ENCODE results near the gene THAP7.
A peak's percentile ranks its signal among the peaks of the same experiment; 100 is the strongest.
"Not testable (repeated sequence)": the region's sequence is repeated elsewhere in the genome, so short reads cannot be mapped to it uniquely, and the experiment has no call there.

THAP7 gene

DNA sequence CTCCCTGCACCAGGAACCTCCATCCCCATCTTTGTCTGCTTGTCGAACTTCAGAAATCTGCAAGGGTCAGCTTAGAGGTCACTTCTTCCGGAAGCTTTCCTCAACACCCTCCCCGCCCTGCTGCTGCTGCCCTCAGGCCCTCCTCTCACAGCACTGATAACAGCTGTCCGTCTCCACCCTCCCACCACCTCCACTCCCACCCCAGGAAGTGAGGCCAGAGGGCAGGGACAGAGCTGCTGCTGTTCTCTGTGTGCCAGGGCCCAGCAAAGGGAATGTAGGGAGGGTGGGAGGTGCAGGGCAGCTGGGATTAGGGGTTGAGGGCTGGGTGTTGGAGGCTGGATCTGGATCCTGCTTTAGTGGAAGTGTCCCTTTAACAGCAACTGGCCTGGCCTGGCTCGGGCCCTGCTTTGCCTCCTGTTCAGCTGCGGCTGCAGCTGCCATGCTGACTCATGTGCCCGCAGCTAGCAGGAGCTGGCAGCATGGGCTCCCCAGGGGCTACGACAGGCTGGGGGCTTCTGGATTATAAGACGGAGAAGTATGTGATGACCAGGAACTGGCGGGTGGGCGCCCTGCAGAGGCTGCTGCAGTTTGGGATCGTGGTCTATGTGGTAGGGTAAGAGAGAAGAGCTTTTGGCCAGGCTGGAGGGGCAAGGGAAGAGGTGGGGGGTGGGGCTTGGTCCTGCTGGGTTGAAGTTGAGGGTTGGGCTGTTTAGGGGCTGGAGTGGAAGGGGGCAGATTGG is 13.0 kb upstream of the THAP7 start, which contains the start of gene P2RX6:
Gene P2RX6 (plus strand): TSS at position 440 of the 740 bp plus-strand sequence. CDS start 10 bp downstream, at position 450.
- Histone ChIP-seq H3K9ac (ENCODE audit: low read length) (peak within 1 kb of the TSS; percentile 41), H3K4me3 (ENCODE audit: low read length) (peak within 1 kb of the TSS; percentile 60), H3K9me3 (ENCODE audit: control insufficient read depth, low read length) (no peaks in the 10 kb centered on the region), H3K27me3 (ENCODE audit: control insufficient read depth, insufficient read depth, low read length) (no peaks in the 10 kb centered on the region), H3K4me1 (ENCODE audit: control insufficient read depth, insufficient read depth, low read length) (peaks cover 23% of the 10 kb centered on the region), H3K36me3 (ENCODE audit: control insufficient read depth, insufficient read depth, low read length) (no peaks in the 10 kb centered on the region)

DNA sequence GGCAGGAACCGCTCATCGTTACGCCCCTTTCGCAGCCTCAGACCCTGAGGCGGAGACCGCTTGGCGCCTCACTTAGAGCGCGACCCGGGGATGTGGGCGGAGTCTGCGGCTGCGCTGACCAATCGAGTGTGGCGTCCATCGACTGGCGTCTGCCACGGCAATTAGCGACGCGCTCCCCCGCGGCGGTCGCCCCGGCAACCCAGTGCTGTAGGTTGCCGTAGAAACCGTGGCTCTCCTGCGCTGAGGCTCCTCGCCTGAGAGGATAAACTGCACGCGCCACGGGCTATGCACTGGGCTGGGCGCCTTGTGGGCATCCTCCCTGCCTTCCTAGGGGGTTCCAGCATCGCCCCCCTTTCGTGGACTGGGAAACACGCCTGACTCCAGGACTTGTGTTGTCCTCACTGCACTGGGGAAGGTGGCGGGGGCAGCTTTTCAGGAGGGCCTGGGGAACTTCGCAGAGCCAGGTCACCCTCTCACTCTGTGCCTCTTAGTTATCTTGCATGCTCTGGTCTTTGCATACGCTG is 12.3 kb upstream of the THAP7 start:
- no peaks in the 10 kb centered on the region for H3K27me3 ChIP-seq (ENCODE audit: control insufficient read depth, insufficient read depth, low read length)
- no peaks in the 10 kb centered on the region for H3K36me3 ChIP-seq (ENCODE audit: control insufficient read depth, insufficient read depth, low read length)
- peaks cover 23% of the 10 kb centered on the region for H3K4me1 ChIP-seq (ENCODE audit: control insufficient read depth, insufficient read depth, low read length)
- peak overlapping the region; percentile 60 for H3K4me3 ChIP-seq (ENCODE audit: low read length)
- H3K9me3 ChIP-seq (ENCODE audit: control insufficient read depth, low read length): no peaks in the 10 kb centered on the region
- peak overlapping the region; percentile 41 for H3K9ac ChIP-seq (ENCODE audit: low read length)

DNA sequence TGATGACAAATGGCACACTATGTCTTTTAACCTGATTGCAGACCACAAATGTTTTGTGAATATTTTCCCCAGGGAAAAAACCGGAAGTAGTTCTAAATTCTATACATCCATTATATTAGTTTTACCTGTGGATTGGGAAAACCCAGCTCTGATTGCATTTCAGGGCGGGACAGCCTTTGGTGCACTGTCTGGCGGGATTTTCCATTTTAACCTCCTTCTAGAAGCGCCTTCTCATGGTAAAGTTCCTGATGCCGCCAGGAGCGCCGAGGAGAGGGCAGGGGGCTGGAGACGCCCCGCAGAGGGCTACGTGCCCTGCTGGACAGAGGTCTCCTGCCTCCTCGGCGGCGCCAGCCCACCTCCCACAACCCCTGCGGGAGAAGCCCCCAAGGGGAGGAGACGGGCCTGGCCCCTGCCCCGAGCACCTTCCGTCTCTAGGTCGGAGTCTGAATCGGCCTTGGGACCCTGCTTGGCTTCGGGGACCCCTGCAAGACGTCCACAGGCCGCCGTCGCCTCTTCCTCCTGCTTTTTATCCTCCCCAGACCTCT is 11.8 kb upstream of the THAP7 start:
- Histone ChIP-seq H3K9me3 (ENCODE audit: control insufficient read depth, low read length) (no peaks in the 10 kb centered on the region), H3K27me3 (ENCODE audit: control insufficient read depth, insufficient read depth, low read length) (no peaks in the 10 kb centered on the region), H3K36me3 (ENCODE audit: control insufficient read depth, insufficient read depth, low read length) (no peaks in the 10 kb centered on the region), H3K4me1 (ENCODE audit: control insufficient read depth, insufficient read depth, low read length) (peaks cover 23% of the 10 kb centered on the region), H3K9ac (ENCODE audit: low read length) (peak overlapping the region; percentile 41), H3K4me3 (ENCODE audit: low read length) (peak overlapping the region; percentile 60)

DNA sequence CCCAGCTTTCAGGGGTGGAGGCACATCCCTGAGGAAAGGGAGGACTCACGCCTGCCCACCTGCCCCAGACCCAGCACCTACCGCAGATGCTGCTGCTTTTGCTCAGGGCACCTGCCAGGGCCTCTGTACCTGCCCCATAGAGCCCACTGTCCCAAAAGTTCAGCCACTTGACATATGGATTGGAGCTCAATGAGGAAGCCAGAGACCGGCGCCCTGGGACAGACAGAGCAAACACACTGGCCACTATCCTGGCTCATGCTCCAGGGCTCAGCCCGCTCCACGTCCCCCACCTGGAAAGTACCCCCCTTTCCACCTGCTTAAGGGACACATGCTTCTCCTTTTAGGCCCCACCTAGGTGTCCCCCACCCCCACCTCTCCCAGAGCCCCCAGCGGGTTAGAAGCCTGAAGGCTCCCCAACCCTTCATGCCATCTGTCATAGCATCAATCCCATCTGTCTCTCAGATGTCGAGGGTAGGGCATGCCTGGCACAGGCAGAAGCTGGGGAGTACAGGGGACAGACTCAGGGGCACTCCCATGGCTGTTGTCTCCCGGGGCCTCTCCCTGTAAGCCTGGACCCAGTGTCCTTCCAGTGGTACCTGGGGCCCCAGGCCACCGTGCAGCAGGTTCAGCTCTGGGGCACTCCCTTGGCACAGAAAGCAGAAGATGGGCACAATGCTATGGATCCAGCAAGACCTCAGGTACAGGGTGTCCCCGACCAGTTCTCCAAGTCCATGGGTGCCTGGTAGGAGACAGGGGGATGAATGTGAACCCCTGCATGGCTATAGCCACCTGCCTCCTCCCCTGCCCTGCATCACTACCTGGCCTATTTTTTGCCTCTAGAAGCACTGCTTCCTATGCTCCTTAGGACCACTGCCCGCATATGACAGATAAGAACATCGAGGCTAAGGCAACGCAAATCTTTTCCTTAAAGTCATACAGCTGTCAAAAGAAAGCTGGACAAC is 10.8 kb upstream of the THAP7 start:
- no peaks in the 10 kb centered on the region for H3K9me3 ChIP-seq (ENCODE audit: control insufficient read depth, low read length)
- peaks cover 23% of the 10 kb centered on the region for H3K4me1 ChIP-seq (ENCODE audit: control insufficient read depth, insufficient read depth, low read length)
- H3K36me3 ChIP-seq (ENCODE audit: control insufficient read depth, insufficient read depth, low read length): no peaks in the 10 kb centered on the region
- no peak overlapping the region for H3K9ac ChIP-seq (ENCODE audit: low read length)
- no peak overlapping the region for H3K4me3 ChIP-seq (ENCODE audit: low read length)
- H3K27me3 ChIP-seq (ENCODE audit: control insufficient read depth, insufficient read depth, low read length): no peaks in the 10 kb centered on the region

DNA sequence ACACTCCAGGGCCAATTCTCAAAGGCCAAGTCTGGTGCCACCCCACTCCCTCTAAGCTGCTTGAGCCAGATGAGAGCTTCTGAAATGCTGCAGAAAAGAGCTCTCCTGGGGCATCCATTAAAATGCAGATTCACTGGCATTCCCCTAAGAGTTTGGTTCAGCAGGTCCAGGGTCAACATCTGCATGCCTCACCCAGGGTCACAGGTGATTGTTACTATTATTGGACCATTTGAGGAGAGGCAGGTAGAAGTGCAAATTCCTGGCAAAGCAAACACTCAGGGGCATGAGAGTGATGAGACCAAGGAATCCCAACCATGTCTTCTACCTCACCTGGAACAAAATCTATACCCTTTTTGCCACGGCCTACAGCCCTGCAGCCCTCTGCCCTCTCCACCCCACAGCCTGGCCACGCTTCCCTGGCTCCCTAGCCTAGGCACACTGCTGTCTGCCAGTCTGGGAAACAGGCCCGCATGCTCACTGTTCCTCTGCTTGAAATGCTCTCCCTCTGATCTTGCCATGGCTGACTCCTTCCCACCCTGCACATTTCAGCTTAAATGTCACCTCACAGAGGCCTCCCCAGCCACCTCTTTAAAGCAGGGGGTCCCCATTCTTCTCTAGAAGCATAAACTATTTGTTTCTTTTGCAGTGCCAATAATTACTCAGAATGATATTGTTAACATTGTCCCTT is 8.7 kb upstream of the THAP7 start:
- H3K9ac ChIP-seq (ENCODE audit: low read length): no peak overlapping the region
- H3K4me1 ChIP-seq (ENCODE audit: control insufficient read depth, insufficient read depth, low read length): peaks cover 21% of the 10 kb centered on the region
- H3K27me3 ChIP-seq (ENCODE audit: control insufficient read depth, insufficient read depth, low read length): no peaks in the 10 kb centered on the region
- no peaks in the 10 kb centered on the region for H3K36me3 ChIP-seq (ENCODE audit: control insufficient read depth, insufficient read depth, low read length)
- H3K9me3 ChIP-seq (ENCODE audit: control insufficient read depth, low read length): no peaks in the 10 kb centered on the region
- H3K4me3 ChIP-seq (ENCODE audit: low read length): no peak overlapping the region

DNA sequence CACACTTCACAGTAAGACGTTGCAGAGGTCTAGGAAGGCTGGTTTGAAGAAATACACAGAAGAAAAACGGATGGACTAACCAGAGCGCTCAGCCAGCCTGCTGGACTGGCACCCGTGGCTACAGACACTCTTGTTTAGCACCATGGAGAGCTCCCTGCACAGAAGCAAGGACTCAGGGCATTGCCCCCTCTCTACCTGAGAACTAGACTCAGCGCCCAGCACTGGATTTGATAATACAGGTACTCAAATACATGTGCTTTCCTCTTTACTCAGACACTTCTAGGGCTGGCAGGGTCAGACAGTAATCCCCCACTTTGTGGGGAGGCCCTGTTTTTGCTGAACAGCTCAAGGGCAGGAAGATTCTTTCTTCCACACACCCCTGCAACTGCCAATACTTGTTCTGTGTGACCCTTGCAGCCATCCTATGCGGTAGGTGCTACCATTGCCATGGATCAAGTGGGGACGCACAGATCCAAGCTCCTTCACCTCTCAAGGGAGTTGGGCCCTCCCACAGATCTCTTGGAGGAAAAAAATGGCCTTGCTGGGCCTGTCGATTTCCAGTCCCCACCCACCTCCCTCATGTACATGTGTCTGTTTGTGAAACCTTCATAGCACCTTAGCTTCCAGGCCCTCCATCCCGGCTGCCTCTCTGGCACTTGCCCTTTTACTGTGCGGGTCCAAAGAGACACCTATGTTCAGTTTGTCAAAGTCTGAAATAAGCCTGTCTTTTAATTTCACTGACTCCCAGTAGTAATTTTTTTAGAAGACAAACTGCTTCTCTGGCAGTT is 7.9 kb upstream of the THAP7 start:
- Histone ChIP-seq H3K4me1 (ENCODE audit: control insufficient read depth, insufficient read depth, low read length) (peaks cover 13% of the 10 kb centered on the region), H3K4me3 (ENCODE audit: low read length) (no peak overlapping the region), H3K9ac (ENCODE audit: low read length) (no peak overlapping the region), H3K27me3 (ENCODE audit: control insufficient read depth, insufficient read depth, low read length) (no peaks in the 10 kb centered on the region), H3K9me3 (ENCODE audit: control insufficient read depth, low read length) (no peaks in the 10 kb centered on the region), H3K36me3 (ENCODE audit: control insufficient read depth, insufficient read depth, low read length) (no peaks in the 10 kb centered on the region)

DNA sequence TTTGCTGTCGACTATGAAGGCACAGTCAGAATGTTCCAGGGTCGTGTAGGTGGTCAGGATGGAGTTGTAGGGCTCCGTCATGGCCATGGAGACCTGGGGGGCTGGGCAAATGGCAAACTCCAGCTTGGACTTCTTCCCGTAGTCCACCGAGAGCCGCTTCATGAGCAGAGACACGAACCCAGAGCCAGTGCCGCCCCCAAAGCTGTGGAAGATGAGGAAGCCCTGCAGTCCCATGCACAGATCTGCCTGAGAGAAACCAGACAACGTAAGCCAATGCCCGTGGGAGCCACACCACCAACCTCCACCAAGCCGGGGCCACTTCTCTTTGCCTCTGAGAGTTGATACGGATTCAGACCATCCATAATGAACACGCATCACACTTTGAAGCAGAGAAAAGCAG is 7.3 kb upstream of the THAP7 start:
- not testable (repeated sequence) for H3K4me1 ChIP-seq (ENCODE audit: control insufficient read depth, insufficient read depth, low read length); H3K9me3 ChIP-seq (ENCODE audit: control insufficient read depth, low read length); H3K27me3 ChIP-seq (ENCODE audit: control insufficient read depth, insufficient read depth, low read length); H3K9ac ChIP-seq (ENCODE audit: low read length); H3K4me3 ChIP-seq (ENCODE audit: low read length); H3K36me3 ChIP-seq (ENCODE audit: control insufficient read depth, insufficient read depth, low read length)

DNA sequence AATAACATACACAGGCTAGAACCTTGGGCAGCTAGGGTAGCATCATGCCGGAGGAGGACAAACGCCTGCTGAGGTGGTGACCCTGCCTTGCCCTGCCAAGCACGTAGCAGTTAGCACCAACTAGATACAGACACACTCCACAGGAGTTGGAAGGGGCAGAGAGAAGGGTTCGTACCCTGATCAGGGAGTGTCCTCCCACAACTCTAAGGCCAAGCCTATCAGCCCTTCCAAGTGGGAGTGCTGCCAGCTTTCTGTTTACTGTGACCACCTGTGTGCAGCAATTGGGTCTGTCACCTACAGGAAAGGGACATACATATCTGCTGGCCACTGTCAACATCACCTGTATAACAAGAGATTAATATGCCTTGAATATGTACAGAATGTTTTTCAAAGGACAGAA is 1.9 kb upstream of the THAP7 start:
- peaks cover 7% of the 10 kb centered on the region for H3K36me3 ChIP-seq (ENCODE audit: control insufficient read depth, insufficient read depth, low read length)
- H3K27me3 ChIP-seq (ENCODE audit: control insufficient read depth, insufficient read depth, low read length): no peaks in the 10 kb centered on the region
- H3K4me3 ChIP-seq (ENCODE audit: low read length): no peak overlapping the region
- H3K4me1 ChIP-seq (ENCODE audit: control insufficient read depth, insufficient read depth, low read length): peaks cover 36% of the 10 kb centered on the region
- no peaks in the 10 kb centered on the region for H3K9me3 ChIP-seq (ENCODE audit: control insufficient read depth, low read length)
- H3K9ac ChIP-seq (ENCODE audit: low read length): no peak overlapping the region

DNA sequence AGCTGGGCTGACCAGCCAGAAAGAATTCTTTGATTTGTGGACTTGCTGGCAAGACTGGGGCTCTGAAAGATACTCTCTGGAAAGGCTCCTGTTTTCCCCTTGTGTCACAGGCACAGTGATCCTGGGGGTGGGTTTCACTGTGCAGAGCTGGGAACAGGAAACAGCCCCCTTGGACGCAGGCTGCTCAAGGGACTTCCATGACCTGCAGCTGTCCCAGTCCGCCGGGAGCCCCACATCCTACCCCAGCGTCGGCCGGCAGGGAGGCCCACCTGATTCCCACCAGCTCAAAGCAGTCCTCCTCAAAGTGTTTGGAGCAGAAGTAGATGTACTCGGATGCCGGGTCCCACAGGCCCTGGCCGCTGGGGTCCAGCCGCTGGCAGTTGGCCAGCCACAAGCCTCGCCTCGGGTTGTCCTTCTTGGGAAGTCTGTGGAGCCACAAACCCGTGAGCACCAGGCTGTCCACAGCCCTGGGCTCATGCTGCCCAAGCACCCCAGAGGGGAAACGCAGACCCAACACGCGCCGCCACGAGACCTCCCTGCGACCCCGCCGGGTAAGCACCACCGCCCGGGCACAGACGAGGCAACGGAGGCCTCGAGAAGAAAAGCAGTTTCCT is 824 bp downstream of the THAP7 start:
- H3K27me3 ChIP-seq (ENCODE audit: control insufficient read depth, insufficient read depth, low read length): no peaks in the 10 kb centered on the region
- H3K9me3 ChIP-seq (ENCODE audit: control insufficient read depth, low read length): no peaks in the 10 kb centered on the region
- H3K4me3 ChIP-seq (ENCODE audit: low read length): peak overlapping the region; percentile 70
- peaks cover 36% of the 10 kb centered on the region for H3K4me1 ChIP-seq (ENCODE audit: control insufficient read depth, insufficient read depth, low read length)
- H3K9ac ChIP-seq (ENCODE audit: low read length): peak overlapping the region; percentile 91
- H3K36me3 ChIP-seq (ENCODE audit: control insufficient read depth, insufficient read depth, low read length): peaks cover 19% of the 10 kb centered on the region

DNA sequence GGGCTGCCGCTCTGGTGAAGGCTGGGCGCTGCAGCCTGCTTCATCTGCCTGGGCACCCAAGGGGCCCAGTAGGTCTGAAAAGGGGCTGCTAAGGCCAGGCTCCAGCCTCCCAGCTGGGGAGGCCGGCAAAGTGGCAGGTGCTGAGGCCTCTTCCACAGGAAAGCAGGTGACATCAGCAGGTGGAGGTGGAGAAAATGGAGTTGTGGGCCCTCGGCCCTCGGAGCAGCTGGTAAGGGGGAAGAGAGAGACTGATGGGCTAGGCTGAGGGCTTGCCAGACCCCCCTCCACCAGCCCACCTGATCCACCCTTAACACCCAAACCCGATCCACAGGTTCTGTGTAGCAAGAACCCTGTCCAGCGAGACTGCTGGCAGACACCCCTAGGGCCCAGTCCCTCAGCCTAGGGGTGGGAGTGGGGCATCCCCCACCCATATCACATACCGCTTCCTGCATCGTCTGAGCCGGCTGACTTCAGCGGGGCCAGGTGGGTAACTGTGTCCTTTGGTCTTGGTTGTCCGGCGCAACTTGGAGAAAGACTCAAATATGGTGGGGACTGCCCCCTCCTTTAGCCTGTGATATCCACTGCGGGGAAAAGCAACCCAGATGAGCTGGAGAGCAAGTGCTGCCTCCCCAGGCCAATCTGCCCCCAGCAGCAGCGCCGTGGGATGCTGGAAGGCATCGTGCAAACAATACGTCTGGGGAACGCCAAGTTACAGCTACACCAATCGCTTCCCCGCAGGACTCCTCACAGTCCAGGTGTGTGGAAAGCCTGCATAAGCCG is 1.5 kb downstream of the THAP7 start:
- peaks cover 36% of the 10 kb centered on the region for H3K4me1 ChIP-seq (ENCODE audit: control insufficient read depth, insufficient read depth, low read length)
- H3K27me3 ChIP-seq (ENCODE audit: control insufficient read depth, insufficient read depth, low read length): no peaks in the 10 kb centered on the region
- no peaks in the 10 kb centered on the region for H3K9me3 ChIP-seq (ENCODE audit: control insufficient read depth, low read length)
- H3K9ac ChIP-seq (ENCODE audit: low read length): peak overlapping the region; percentile 91
- H3K4me3 ChIP-seq (ENCODE audit: low read length): peak overlapping the region; percentile 70
- peaks cover 19% of the 10 kb centered on the region for H3K36me3 ChIP-seq (ENCODE audit: control insufficient read depth, insufficient read depth, low read length)

Data from mucosa of stomach (tissue), 1 donor.